GM21526 (cell line): Measurements from ENCODE around the gene APOLD1.
"Not testable (repeated sequence)": the region's sequence is repeated elsewhere in the genome, so short reads cannot be mapped to it uniquely, and the experiment has no call there.

ENCODE experiments used
- ATAC-seq: cut with Tn5 transposase; IDR thresholded peaks from one replicate; pipeline ENCODE4 v1.9.1; 2021; ENCODE audit warnings: moderate library complexity; ENCODE audit not compliant: unreplicated experiment, low FRiP score

Gene APOLD1, protein sequence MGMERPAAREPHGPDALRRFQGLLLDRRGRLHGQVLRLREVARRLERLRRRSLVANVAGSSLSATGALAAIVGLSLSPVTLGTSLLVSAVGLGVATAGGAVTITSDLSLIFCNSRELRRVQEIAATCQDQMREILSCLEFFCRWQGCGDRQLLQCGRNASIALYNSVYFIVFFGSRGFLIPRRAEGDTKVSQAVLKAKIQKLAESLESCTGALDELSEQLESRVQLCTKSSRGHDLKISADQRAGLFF

DNA sequence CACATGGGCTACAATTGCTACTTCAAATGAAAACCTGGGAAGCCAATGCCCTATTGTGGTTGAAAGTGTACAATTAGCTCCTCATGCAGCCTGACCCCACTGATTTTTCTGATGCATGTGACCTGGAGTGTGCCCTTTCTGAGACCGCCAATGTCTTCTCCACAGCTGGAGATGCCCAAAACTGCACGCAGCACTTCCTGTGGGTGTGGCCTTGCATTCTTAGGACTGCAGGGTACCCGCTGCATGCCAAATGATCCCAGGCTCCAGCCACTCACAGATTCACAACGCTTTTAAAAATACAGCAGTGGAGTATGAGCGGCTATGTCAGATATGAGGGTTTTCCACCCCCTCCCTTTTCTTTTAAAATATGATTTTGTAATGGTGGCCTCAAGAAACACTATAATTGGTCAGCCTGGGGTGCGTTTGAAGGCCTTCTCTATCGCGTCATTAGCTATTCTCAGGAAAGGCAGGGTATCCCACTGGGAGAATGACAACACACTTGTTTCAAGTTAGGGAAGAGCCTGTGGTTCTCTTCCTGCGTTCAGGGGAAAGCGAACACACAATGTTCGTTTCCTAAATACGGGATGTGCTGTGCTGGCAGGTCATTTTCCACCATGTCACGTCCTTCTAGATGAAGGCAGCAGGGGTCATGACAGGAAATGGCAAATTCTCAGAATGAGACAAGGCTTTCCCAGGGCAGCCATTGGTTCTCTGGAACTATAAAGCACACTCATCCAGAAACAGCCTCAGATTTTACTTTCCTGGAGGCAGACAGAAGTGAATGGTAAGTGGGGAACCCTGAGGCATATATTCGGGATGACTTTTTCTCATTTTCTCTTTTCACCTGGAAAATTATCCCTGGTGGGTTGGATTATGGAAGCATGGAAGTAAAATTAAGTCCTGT lies at the start of gene APOLD1:
Gene APOLD1 (plus strand): TSS at position 749 of the 904 bp plus-strand sequence. CDS start 33 bp downstream, at position 782.
- no peak for ATAC-seq

DNA sequence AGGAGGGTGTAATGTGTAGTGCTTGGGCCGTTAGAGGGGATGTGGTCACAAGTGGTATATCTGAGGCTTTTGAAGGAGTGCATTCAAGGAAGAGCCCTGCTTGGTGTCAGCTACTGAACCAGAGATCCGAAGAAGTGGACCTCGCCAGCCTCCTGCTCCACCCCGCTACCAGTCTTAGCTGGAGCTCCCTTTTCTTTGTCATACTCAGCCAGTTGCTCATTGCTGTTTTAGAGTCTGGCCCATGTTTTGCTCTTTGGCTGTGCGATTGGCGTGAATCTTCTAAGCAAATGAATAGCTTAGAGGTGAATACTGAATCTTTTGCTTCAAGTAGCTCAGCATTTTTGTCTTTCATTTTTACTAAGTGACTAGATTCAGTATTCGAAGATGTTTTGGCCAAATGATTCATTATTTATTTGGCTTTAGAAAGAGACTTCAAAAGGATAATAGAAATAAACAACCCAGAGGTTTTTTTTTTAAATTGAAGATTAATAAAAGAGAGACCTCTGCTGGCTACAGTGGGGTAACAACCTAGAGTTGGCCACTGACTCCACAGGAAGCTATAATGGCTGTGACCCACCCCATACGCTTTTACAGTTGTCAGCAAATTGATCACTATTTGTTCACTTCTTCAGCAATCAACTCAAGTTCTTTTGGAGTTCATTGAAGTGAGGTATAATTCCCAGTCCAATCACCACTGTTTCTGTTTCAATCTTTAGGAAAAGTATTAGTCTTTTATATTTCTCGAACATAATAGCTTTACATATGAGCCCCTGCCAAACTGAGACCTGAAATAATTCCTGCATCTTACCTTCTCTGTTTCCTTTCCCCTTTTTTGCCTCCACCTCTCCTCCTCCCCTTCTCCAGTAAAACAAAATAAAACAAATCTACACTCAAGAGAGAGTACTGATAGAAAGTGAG lies 48.4 kb upstream of the APOLD1 start:
- peak; percentile 51 for ATAC-seq

DNA sequence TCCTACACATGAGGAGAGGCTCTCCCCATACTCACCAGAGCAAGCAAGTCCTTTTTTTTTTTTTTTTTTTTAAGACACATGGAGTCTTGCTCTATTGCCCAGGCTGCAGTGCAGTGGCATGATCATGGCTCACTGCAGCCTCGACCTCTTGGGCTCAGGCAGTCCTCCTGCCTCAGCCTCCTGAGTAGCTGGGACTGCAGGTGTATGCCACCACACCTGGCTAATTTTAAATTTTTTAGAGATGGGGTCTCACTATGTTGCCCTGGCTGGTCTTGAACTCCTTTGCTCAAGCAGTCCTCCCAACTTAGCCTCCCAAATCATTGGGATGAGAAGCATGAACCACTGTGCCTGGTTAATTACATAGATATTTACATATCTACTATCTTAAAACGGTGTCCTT lies 47.3 kb upstream of the APOLD1 start:
- ATAC-seq: not testable (repeated sequence)

DNA sequence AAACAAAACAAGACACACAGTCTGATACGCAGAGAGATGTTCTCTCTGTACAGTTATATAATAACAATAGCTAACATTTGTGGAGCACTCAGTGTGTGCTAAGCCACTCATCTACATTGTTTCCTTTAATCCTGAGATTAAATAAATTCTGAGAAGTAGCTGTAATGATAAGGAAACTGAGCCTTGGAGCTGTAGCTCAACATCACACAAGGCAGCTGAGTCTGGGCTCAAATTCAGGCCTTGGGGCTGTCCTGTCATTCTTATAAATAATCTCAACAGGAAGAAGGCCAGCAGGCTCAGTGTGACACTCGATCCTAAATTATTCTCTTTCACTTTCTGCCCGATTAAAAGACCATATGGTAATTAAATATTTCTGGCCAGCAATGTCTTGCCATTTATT lies 43.8 kb upstream of the APOLD1 start:
- no peak for ATAC-seq

DNA sequence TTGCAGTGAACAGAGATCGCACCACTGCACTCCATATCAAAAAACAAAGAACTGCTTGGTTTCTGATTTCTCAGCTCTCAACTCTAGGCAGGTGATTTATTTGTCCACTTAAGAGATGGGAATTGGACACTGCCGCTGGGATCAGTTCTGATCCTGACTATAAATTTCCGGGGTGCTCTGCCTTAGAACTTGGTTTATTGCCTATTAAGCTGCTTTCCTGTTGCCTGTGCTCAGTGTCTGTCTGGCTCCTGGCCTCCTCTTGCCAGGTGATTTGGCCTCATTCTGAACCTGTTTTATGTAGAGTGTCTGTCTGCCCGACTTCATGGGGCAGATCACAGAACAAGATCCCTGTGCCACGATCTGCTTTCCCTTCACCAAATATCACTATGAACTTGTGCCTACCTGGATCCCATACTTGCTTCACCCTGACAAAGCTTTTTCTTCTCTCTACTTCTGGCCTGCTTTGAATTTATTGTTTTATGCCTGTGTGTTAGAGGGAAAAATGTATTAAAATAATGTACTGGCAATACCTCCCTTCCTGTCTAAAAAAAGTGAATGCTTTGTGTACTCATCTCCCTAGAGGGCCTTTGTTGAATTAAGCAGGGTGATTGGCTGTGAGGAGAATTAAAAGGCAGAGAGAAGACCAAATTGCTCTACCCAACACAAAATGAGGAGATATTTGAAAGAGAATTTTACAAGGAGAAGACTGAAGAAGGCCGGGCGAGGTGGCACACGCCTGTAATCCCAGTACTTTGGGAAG lies 40.7 kb upstream of the APOLD1 start:
- no peak for ATAC-seq

DNA sequence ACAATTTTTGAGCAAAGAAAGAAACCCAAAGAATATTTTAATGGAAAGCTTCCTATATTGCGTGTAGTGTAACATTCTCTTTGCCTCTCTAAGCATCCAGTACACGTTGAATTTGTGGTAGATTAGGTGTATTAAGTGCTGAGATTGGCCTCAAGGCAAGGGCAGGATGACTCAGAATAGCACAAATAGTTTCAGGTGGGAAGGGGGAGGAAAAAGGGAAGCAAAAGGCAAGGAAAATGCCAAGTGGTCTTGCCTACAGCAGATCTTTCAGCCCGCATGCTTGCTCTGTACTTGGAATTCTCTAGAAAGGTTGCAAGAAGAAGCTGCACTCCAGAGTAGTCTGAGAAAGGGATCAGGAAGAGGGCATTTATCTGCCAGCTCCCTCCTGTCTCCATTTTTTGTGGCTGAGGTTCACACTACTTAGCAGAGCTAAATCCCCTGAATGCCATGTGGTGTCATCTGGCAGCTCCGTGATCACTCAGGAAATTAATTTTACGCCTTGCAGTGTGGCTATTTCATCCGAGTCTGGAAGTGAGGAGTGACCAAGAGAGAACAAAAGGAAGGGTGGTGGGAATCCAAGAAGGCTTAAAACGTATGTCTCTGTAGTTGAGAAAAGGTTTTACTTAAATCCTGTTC lies 39.8 kb upstream of the APOLD1 start:
- ATAC-seq: no peak

DNA sequence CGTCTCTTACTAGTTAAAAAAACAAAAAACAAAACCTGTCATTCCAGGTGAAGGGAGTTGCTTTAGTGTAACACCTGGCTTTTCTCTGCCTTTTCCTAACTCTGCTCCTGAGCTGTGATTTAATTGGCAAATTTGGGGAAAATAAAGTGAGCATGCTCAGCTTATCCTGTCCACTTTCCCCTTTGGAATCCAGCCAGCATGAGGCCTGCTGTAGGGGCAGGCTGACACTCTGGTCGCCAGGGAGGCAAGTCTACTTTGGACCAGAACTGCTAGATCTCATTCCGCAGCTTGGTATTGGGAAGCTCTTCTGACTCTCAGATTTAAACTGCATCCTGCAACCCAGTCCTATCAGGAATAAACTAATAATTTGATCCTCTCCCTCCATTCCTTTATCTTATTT lies 38.2 kb upstream of the APOLD1 start:
- ATAC-seq: no peak

DNA sequence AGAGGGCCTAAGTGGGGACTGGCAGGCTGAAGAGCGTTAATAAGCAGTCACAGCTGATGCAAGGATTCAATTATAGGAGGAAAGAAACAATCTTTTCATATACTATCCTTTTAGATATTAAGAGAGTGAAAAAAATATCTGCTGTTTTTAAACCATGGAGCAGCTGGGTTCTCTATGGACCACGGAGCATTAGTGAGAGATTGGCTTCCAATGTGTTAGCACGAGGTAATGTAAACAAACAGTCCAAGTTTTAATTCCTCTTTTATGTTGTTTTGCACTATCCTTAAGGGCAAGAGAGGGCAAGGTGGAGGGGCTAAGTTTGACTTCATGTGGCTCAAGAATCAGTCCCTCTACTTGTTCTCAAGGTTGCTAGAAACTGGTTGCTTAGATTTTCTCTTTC lies 37.4 kb upstream of the APOLD1 start:
- ATAC-seq: no peak

DNA sequence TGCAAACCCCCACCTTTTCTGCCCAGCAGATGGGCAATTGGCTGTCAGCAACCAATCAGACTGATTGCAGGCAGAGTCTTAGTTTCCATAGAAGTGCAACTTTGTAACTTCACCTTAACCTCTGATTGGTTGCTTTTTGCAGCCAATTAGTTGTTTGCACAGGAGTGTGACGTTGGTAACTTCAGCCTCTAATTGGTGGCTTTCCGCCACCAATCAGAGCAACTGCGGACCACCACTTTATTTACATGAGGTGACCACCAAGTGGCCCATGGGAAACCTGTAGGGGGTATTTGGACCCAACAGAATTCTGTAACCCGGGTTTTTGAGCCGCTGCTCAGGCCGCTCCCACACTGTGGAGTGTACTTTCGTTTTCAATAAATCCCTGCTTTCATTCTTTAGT lies 36.0 kb upstream of the APOLD1 start:
- no peak for ATAC-seq

DNA sequence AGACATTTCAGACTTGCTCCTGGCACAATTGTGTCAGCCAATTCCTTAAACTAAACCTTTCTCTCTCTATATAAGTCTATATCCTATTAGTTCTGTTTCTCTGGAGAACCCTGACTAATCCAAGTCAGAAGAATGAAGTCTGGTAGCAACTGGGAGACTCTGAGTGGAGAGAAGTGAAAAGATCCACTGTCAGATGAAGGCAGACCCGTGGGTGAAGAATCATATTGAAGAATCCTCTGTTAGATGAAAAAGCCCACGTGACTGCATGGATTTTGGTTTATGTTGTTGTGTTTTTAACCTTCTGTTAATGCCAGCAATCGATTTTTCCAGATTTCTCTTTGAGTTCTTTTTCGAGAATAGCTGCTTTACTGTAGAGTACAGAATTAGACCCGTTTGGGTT lies 29.5 kb upstream of the APOLD1 start:
- ATAC-seq: no peak

DNA sequence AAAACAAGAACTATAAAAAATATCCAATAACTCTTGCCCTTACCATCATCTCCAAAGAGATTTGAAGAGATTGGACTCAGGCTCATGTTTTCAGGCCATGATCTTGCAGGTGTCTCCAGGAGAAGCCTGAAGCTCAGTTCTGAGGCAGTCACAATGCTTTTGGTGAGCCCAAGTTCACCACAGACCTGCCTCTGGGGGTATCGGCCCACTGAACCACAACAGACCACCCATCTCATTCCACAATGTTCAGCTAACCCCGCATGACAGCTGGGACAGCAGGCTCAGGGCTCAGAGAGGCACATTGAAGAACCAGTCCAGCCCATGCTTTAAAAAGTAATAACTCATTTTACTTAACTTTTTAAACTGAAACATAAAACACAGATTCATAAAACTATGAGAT lies 28.3 kb upstream of the APOLD1 start:
- ATAC-seq: no peak

DNA sequence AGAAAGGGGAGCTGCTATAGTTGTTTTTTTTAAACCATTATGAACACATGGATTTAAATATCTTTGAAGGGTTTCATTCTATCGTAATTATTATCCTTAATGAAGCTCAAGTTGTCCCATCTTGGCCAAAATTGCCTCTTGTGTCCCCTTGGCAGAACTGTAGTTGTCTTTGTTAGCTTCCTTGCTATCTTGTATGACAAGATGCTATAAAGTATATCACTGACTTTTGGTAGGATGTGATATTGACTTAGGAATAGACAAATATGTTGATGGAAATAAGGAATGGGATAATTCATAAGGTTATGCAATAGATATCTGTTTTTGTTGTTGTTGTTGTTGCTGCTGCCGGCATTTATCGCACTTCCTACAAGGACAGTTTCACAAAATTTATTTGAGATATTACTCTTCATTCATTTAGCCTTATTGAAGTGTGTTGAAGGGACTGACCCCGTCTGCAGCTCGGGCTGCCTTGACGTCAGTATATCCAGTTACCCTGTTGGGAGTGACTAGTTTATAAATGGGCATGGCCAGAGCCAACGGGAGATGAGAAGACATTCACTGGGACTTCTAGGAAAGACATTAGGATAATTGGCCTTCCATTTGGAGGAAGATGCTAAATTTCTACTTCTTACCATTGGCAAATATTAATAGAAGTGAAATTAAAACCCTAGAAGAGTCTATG lies 26.1 kb upstream of the APOLD1 start:
- no peak for ATAC-seq

DNA sequence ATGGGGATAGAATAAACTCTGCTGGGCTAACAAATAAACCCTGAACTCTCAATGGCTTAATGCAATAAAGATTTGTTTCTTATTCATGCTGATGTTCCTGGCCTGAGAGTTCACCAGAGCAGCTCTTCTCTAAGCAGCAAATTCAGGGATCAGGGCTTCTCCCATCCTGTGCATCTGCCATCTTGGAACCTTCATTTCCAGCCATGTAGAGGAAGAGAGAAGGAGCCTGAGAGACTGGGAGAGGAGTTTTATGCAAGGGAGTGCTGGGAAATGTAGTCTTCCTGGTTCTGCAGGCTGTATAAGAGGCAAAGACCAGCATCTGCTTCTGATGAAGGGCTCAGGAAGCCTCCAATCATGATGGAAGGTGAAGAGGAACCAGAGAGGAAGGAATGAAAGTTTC lies 20.6 kb upstream of the APOLD1 start:
- no peak for ATAC-seq

DNA sequence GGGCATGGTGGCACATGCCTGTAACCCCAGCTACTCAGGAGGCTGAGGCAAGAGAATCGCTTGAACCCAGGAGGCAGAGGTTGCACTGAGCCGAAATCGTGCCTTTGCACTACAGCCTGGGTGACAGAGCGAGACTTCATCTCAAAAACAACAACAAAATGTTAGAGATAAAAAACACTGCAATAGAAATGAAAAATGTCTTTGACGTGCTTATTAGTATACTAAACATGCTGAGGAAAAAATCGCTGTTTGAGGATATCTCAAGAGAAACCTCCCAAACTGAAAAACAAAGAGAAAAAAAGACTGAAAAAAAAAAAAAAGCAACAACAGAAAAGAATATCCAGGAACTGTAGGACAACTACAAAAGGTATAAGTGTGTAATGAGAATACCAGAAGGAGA lies 15.2 kb upstream of the APOLD1 start:
- ATAC-seq: no peak

DNA sequence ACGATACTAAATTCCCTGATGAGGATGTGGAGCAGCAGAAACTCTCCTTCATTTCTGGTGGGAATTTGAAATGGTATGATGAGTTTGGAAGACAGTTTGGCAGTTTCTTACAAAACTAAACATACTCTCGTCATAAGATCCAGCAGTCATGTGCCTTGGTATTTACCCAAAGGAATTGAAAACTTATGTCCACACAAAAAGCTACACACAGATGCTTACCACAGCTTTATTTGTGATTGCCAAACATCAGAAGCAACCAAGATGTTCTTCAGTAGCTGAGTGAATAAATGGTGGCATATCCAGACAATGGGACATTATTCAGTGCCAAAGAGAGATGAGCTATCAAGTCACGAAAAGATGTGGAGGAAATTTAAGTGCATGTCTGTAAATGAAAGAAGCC lies 10.7 kb upstream of the APOLD1 start:
- no peak for ATAC-seq

DNA sequence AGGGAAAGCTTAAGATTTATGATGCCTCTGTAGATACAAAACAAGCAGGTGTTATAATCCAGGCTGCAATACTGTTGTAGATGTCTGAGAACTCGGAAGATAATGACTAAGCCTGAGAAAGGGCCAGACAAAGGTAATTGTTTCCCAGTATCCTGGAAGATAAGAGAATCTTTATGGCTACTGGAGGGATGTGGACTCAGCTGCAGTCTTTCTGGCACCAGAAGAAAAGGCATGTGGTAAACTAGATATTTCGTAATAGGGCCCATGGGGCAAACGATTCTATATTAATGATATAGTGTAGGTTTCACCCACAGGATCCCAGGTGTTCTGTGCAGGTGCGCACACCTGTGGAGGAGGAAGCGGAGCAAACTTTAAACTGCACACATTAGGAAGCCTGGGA lies 9.2 kb upstream of the APOLD1 start:
- ATAC-seq: no peak

DNA sequence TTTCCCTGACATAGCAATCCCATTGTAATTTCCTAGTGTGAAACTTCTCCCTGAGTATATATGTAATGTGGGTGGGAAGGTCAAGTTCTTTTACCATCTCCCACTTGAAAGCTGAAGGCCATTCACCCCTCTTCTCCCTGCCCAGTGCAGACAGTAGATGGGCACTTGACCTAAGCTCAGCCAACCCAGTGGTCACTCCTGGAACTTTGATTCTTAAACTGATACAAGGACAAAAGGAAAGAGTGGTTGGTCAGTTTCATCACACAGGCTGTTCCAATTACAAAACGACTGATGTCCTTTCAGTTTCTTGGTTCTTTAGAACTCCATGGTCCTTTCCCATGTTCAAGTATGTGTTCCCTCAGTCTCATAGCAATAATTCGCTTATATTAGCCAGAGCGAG lies 8.4 kb upstream of the APOLD1 start:
- no peak for ATAC-seq

DNA sequence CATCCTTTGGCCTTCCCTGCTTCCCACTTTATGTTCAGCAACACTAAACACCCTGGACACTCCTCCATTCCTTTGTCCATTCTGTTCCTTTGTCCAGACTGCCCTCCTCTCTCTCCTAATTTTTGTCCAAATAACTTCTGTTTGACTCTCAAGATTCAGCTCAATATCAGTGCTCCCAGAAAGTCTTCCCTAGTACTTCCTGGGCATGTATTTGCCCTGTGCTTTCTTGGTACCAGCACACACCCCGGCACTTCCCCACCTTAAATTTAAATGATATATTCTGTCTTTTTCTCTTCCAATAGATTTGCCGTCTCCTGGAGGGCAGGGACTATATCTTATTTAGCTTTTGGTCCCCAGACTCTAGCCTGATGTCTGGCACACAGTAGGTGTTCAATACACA lies 6.5 kb upstream of the APOLD1 start:
- ATAC-seq: no peak

DNA sequence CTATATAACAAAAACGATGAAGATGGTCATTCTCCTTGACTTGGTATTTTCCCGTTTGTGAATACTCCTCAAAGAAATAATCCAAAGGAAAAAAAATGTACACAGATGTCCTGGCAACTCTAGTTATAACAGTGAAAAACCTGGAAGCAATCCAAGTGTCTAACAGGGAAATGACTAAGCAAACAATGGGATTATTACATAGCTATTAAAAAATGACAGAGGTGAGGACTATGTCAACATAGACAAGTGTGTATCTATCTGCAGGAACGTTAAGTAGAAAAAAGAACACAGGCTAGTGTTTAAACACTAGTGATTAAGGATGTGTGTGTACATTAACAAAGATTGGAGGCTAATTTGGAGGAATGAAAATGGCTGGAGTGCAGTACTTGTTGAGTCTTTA lies 5.9 kb upstream of the APOLD1 start:
- ATAC-seq: no peak
